HepG2 (cell line): Measurements from ENCODE around the gene PDGFRA. TPM values are rescaled to one million over a fixed set of nuclear protein-coding genes. Genes with fewer than 3 reads are reported as not detected.

Experiments used
- CBX2 ChIP-seq, 2 experiments: fragments of 200-600 bp in 1 of 2; sonication (generic); formaldehyde crosslinking in 1 of 2; IDR thresholded peaks; 2 replicates each; pipeline versions ENCODE4 v1.7.0 to v1.8.1; 2018 to 2022; ENCODE audit warnings: low read depth in 2 of 2, low read length in 1 of 2, mild to moderate bottlenecking in 1 of 2, missing genetic modification reagents in 1 of 2
- CENPT ChIP-seq: sonication (generic); formaldehyde crosslinking; IDR thresholded peaks from 2 replicates; pipeline ENCODE4 v1.8.0; 2022; ENCODE audit warnings: low read depth, mild to moderate bottlenecking, moderate library complexity, missing genetic modification reagents
- ETV5 ChIP-seq: IDR thresholded peaks from 2 replicates; pipeline ENCODE4 v1.6.1; 2018; ENCODE audit warnings: missing biosample characterization, missing genetic modification reagents, inconsistent platforms, borderline replicate concordance
- FOXJ3 ChIP-seq: sonication (generic); formaldehyde crosslinking; IDR thresholded peaks from 2 replicates; pipeline ENCODE4 v1.4.0; 2020; ENCODE audit warnings: missing genetic modification reagents, mild to moderate bottlenecking, borderline replicate concordance
- IKZF1 ChIP-seq: fragments of 450-650 bp; IDR thresholded peaks from 2 replicates; pipeline ENCODE4 v1.7.1; 2016
- KMT2A ChIP-seq: sonication (generic); formaldehyde crosslinking; IDR thresholded peaks from 2 replicates; pipeline ENCODE4 v1.4.0; 2020; ENCODE audit warnings: missing genetic modification reagents
- MAFF ChIP-seq: IDR thresholded peaks from 2 replicates; pipeline ENCODE4 v1.6.1; 2011; ENCODE audit warnings: low read depth, low read length, improper control_type of control experiment
- NAIF1 ChIP-seq: sonication (generic); formaldehyde crosslinking; IDR thresholded peaks from 2 replicates; pipeline ENCODE4 v1.5.0; 2020; ENCODE audit warnings: mild to moderate bottlenecking, missing genetic modification reagents, borderline replicate concordance
- SOX6 ChIP-seq, 2 experiments: fragments of 450-650 bp in 1 of 2; sonication (generic) in 1 of 2; formaldehyde crosslinking in 1 of 2; IDR thresholded peaks; 2 replicates each; pipeline versions ENCODE4 v1.4.0 to v1.6.1; 2017 to 2020; ENCODE audit warnings: antibody characterized with exemption in 1 of 2, mild to moderate bottlenecking in 1 of 2, missing genetic modification reagents in 1 of 2
- TRIM24 ChIP-seq: sonication (generic); formaldehyde crosslinking; IDR thresholded peaks from 2 replicates; pipeline ENCODE4 v1.8.0; 2022; ENCODE audit warnings: mild to moderate bottlenecking, missing genetic modification reagents
- ZFY ChIP-seq: sonication (generic); formaldehyde crosslinking; IDR thresholded peaks from 2 replicates; pipeline ENCODE4 v1.4.0; 2020; ENCODE audit warnings: missing genetic modification reagents
- ZIK1 ChIP-seq: sonication (generic); formaldehyde crosslinking; IDR thresholded peaks from 2 replicates; pipeline ENCODE4 v1.5.0; 2020; ENCODE audit warnings: mild to moderate bottlenecking, low read depth, missing genetic modification reagents, borderline replicate concordance
- ZNF17 ChIP-seq: sonication (generic); formaldehyde crosslinking; IDR thresholded peaks from 2 replicates; pipeline ENCODE4 v1.5.0; 2020; ENCODE audit warnings: mild to moderate bottlenecking, missing genetic modification reagents
- ZNF709 ChIP-seq: sonication (generic); formaldehyde crosslinking; IDR thresholded peaks from 2 replicates; pipeline ENCODE4 v1.5.0; 2020; ENCODE audit warnings: mild to moderate bottlenecking, missing genetic modification reagents
- ZNF850 ChIP-seq: sonication (generic); formaldehyde crosslinking; conservative IDR thresholded peaks from 2 replicates; pipeline ENCODE4 v1.9.0; 2021; ENCODE audit warnings: mild to moderate bottlenecking, missing genetic modification reagents
- polyA plus RNA-seq, 8 experiments: library from polyadenylated mRNA; depleted of rRNA in 3 of 8; stranded (reverse) in 7 of 8; unstranded in 1 of 8; fragments of >200 nt; fragmentation: Illumina TruSeq in 4 of 8; extraction: Trizol in 4 of 8; gene quantifications; 2 replicates each; pipeline versions ENCODE4 v1.2.1 to v1.2.3, GENCODE V29; 2011 to 2016; ENCODE audit warnings: low read depth in 4 of 8, missing spikeins in 1 of 8, mixed read lengths in 1 of 8; ENCODE audit not compliant: insufficient read depth in 1 of 8
- total RNA-seq, 5 experiments: library from RNA; depleted of rRNA; stranded (reverse); fragments of >200 nt; fragmentation: Illumina TruSeq; extraction: Trizol; gene quantifications; 2 replicates each; pipeline ENCODE4 v1.2.3, GENCODE V29; 2016; ENCODE audit warnings: low read depth in 1 of 5
- TF ChIP-seq, protein P1 (sequence below), 2 experiments: fragments of 450-650 bp in 1 of 2; sonication (generic) in 1 of 2; formaldehyde crosslinking in 1 of 2; IDR thresholded peaks; 2 replicates each; pipeline versions ENCODE4 v1.6.1 to v1.8.0; 2016 to 2022; ENCODE audit warnings: antibody characterized with exemption in 1 of 2, mild to moderate bottlenecking in 1 of 2, missing genetic modification reagents in 1 of 2
- TF ChIP-seq, protein P2 (sequence below): sonication (generic); formaldehyde crosslinking; IDR thresholded peaks from 2 replicates; pipeline ENCODE4 v1.8.1; 2022; ENCODE audit warnings: mild to moderate bottlenecking, missing genetic modification reagents
- TF ChIP-seq, protein P3 (sequence below): IDR thresholded peaks from 2 replicates; pipeline ENCODE4 v1.6.1; 2016; ENCODE audit warnings: missing compliant biosample characterization, missing genetic modification reagents, borderline replicate concordance
- TF ChIP-seq, protein P4 (sequence below): IDR thresholded peaks from 2 replicates; pipeline ENCODE4 v1.6.1; 2012; ENCODE audit warnings: inconsistent platforms

The PDGFRA gene
- total and polyA plus RNA-seq, 2 of the 13 experiments (the other 11 are each of a cell fraction or from before 2014, with no cell fraction given), result 0.04 TPM; not detected in 1

DNA sequence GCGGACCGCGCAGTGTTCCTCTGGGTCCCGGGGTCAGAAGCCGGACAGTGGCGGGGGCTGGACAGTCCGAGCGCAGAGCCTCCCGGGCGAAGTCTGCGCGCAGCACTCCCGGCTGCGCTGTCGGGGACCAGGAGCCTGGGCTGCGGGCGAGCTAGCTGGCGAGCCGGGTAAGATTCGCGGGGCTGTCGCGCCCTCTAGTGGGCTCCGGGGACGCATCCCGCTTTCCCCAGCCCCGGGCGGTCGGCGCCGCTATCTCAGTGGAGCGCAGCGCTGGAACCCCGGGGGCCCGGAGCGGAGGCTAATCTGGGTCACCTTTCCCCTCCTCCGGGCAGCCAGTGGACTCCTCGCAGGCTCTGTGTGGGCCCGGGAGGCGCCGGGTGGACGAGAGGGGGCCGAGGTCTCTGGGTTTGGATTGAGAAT, 4.2 kb downstream of the PDGFRA start (continued):
- TF ChIP-seq, protein P1, sequence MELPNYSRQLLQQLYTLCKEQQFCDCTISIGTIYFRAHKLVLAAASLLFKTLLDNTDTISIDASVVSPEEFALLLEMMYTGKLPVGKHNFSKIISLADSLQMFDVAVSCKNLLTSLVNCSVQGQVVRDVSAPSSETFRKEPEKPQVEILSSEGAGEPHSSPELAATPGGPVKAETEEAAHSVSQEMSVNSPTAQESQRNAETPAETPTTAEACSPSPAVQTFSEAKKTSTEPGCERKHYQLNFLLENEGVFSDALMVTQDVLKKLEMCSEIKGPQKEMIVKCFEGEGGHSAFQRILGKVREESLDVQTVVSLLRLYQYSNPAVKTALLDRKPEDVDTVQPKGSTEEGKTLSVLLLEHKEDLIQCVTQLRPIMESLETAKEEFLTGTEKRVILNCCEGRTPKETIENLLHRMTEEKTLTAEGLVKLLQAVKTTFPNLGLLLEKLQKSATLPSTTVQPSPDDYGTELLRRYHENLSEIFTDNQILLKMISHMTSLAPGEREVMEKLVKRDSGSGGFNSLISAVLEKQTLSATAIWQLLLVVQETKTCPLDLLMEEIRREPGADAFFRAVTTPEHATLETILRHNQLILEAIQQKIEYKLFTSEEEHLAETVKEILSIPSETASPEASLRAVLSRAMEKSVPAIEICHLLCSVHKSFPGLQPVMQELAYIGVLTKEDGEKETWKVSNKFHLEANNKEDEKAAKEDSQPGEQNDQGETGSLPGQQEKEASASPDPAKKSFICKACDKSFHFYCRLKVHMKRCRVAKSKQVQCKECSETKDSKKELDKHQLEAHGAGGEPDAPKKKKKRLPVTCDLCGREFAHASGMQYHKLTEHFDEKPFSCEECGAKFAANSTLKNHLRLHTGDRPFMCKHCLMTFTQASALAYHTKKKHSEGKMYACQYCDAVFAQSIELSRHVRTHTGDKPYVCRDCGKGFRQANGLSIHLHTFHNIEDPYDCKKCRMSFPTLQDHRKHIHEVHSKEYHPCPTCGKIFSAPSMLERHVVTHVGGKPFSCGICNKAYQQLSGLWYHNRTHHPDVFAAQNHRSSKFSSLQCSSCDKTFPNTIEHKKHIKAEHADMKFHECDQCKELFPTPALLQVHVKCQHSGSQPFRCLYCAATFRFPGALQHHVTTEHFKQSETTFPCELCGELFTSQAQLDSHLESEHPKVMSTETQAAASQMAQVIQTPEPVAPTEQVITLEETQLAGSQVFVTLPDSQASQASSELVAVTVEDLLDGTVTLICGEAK (IDR thresholded peaks at IDR 0.05), result no peak
- TF ChIP-seq, protein P1 (CRISPR knock-in tag; IDR thresholded peaks at IDR 0.05), result no peak
- TF ChIP-seq SOX6 (IDR thresholded peaks at IDR 0.05), result no peak
- peak; percentile 54; the same call in 1 of the 2 replicates for TF ChIP-seq SOX6 (CRISPR knock-in tag; IDR thresholded peaks at IDR 0.05)
- peak; percentile 45; the same call in 1 of the 2 replicates for TF ChIP-seq ZNF709 (CRISPR knock-in tag)
- TF ChIP-seq ETV5, result no peak
- TF ChIP-seq, protein P2, sequence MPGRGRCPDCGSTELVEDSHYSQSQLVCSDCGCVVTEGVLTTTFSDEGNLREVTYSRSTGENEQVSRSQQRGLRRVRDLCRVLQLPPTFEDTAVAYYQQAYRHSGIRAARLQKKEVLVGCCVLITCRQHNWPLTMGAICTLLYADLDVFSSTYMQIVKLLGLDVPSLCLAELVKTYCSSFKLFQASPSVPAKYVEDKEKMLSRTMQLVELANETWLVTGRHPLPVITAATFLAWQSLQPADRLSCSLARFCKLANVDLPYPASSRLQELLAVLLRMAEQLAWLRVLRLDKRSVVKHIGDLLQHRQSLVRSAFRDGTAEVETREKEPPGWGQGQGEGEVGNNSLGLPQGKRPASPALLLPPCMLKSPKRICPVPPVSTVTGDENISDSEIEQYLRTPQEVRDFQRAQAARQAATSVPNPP (CRISPR knock-in tag), result no peak
- no peak for TF ChIP-seq CENPT (CRISPR knock-in tag)
- TF ChIP-seq ZNF850, result no peak
- TF ChIP-seq FOXJ3 (CRISPR knock-in tag), result peak; percentile 36; the same call in 1 of the 2 replicates
- no peak for TF ChIP-seq ZIK1 (CRISPR knock-in tag)
- TF ChIP-seq TRIM24, result no peak
- TF ChIP-seq CBX2 (IDR thresholded peaks at IDR 0.05; ENCODE audit: low read depth, low read length), result no peak
- TF ChIP-seq CBX2 (CRISPR knock-in tag; IDR thresholded peaks at IDR 0.05; ENCODE audit: low read depth), result no peak
- TF ChIP-seq, protein P3, sequence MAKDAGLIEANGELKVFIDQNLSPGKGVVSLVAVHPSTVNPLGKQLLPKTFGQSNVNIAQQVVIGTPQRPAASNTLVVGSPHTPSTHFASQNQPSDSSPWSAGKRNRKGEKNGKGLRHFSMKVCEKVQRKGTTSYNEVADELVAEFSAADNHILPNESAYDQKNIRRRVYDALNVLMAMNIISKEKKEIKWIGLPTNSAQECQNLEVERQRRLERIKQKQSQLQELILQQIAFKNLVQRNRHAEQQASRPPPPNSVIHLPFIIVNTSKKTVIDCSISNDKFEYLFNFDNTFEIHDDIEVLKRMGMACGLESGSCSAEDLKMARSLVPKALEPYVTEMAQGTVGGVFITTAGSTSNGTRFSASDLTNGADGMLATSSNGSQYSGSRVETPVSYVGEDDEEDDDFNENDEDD (CRISPR knock-in tag), result no peak; the same call in 1 of the 2 replicates
- TF ChIP-seq ZFY (CRISPR knock-in tag), result no peak
- no peak for TF ChIP-seq MAFF
- TF ChIP-seq IKZF1, result no peak
- no peak for TF ChIP-seq ZNF17 (CRISPR knock-in tag)
- TF ChIP-seq KMT2A (CRISPR knock-in tag), result peak; percentile 31; the same call in 1 of the 2 replicates
- TF ChIP-seq, protein P4, sequence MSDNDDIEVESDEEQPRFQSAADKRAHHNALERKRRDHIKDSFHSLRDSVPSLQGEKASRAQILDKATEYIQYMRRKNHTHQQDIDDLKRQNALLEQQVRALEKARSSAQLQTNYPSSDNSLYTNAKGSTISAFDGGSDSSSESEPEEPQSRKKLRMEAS, result no peak
- no peak for TF ChIP-seq NAIF1 (CRISPR knock-in tag)
